Lower lobe of right lung (tissue), 2 donors: ENCODE results near the gene C1QTNF9. TPM values are rescaled to one million over a fixed set of nuclear protein-coding genes. Genes with fewer than 3 reads are reported as not detected.
A peak's percentile ranks its signal among the peaks of the same experiment; 100 is the strongest.

Experiments
- ATAC-seq, 2 donors: fragments of 200-7000 bp; cut with Tn5 transposase; one replicate each; pipeline ENCODE4 v1.9.1; 2020 to 2022; ENCODE audit warnings: mild to moderate bottlenecking in 2 of 2, moderate library complexity in 2 of 2
- DNase-seq: peaks from one replicate; pipeline ENCODE4 v3.0.0-alpha.2; 2020
- H3K27ac ChIP-seq: fragments of 200-600 bp; one replicate; pipeline ENCODE4 v1.8.0; 2022
- H3K27me3 ChIP-seq: fragments of 200-600 bp; one replicate; pipeline ENCODE4 v1.8.0; 2022; ENCODE audit warnings: low read depth
- H3K36me3 ChIP-seq: fragments of 200-600 bp; one replicate; pipeline ENCODE4 v1.8.0; 2022; ENCODE audit warnings: mild to moderate bottlenecking
- H3K4me1 ChIP-seq: fragments of 200-600 bp; one replicate; pipeline ENCODE4 v1.8.0; 2022
- H3K4me3 ChIP-seq: fragments of 200-600 bp; one replicate; pipeline ENCODE4 v1.8.0; 2022; ENCODE audit warnings: mild to moderate bottlenecking
- H3K9me3 ChIP-seq: fragments of 200-600 bp; one replicate; pipeline ENCODE4 v1.8.0; 2022
- CTCF ChIP-seq: fragments of 200-600 bp; IDR thresholded peaks from one replicate; pipeline ENCODE4 v1.8.0; 2022; ENCODE audit warnings: antibody characterized with exemption, mild to moderate bottlenecking
- intact Hi-C: fragments of 100-400 bp; cut with DNase I; formaldehyde crosslinking; loops from one replicate; pipeline ENCODE4 v1.11.0; 2022
- total RNA-seq: library from RNA; stranded (reverse); fragmentation: NEBNext Ultra II Directional; extraction: Animal tissue kit (Norgen Biotek cat#: 25700); gene quantifications from one replicate; pipeline ENCODE4 v1.2.1, GENCODE V29; 2021
- donor health status: DM: no; HTN: yes; CAD: no; lungs with severe emphysema.

The C1QTNF9 gene
- total RNA-seq, 1 donor from 2014 or later = not detected

GRCh38 chr13:24272452-24273161, 36.8 kb upstream of the C1QTNF9 start:
- DNase-seq (peak; percentile 74), ATAC-seq (peak; percentile 67 to 72)
- H3K9me3 ChIP-seq = no peaks in the 10 kb centered on the region
- no peaks in the 10 kb centered on the region for H3K27me3 ChIP-seq
- intact Hi-C loops = no loop called here
- H3K4me3 ChIP-seq = peak overlapping the region; percentile 52
- no peaks in the 10 kb centered on the region for H3K36me3 ChIP-seq
- H3K4me1 ChIP-seq = peaks cover 71% of the 10 kb centered on the region
- TF ChIP-seq CTCF = no peak
- peak overlapping the region; percentile 92 for H3K27ac ChIP-seq

GRCh38 chr13:24273926-24274325, 35.5 kb upstream of the C1QTNF9 start:
- TF ChIP-seq CTCF = no peak
- peaks cover 64% of the 10 kb centered on the region for H3K4me1 ChIP-seq
- DNase-seq (no peak), ATAC-seq (no peak)
- intact Hi-C loops = no loop called here
- no peaks in the 10 kb centered on the region for H3K36me3 ChIP-seq
- no peak overlapping the region for H3K4me3 ChIP-seq
- peak overlapping the region; percentile 43 for H3K27ac ChIP-seq
- H3K9me3 ChIP-seq = no peaks in the 10 kb centered on the region
- H3K27me3 ChIP-seq = no peaks in the 10 kb centered on the region

GRCh38 chr13:24274452-24275021, 34.8 kb upstream of the C1QTNF9 start:
- H3K4me1 ChIP-seq = peaks cover 68% of the 10 kb centered on the region
- peak overlapping the region; percentile 43 for H3K27ac ChIP-seq
- no peak for DNase-seq
- H3K36me3 ChIP-seq = no peaks in the 10 kb centered on the region
- intact Hi-C loops = no loop called here
- H3K27me3 ChIP-seq = no peaks in the 10 kb centered on the region
- H3K9me3 ChIP-seq = no peaks in the 10 kb centered on the region
- no peak overlapping the region for H3K4me3 ChIP-seq
- ATAC-seq = peak in 1 of 2 donors; percentile 18
- TF ChIP-seq CTCF = no peak

GRCh38 chr13:24275041-24275440, 34.3 kb upstream of the C1QTNF9 start:
- TF ChIP-seq CTCF = no peak
- intact Hi-C loops = no loop called here
- no peak overlapping the region for H3K4me3 ChIP-seq
- H3K27me3 ChIP-seq = no peaks in the 10 kb centered on the region
- no peaks in the 10 kb centered on the region for H3K9me3 ChIP-seq
- no peaks in the 10 kb centered on the region for H3K36me3 ChIP-seq
- peaks cover 65% of the 10 kb centered on the region for H3K4me1 ChIP-seq
- H3K27ac ChIP-seq = peak overlapping the region; percentile 43
- ATAC-seq (no peak), DNase-seq (no peak)

- intact Hi-C loops = no loop called here
- Histone ChIP-seq H3K27me3 (no peaks in the 10 kb centered on the region), H3K4me1 (peaks cover 62% of the 10 kb centered on the region), H3K9me3 (no peaks in the 10 kb centered on the region), H3K27ac (no peak overlapping the region), H3K4me3 (no peak overlapping the region), H3K36me3 (no peaks in the 10 kb centered on the region)
- DNase-seq (no peak), ATAC-seq (no peak)
- no peak for TF ChIP-seq CTCF
Observed at GRCh38 chr13:24276306-24276705, 33.1 kb upstream of the C1QTNF9 start.
